Measurements from ENCODE around the gene ALDOB. TPM values are rescaled to one million over a fixed set of nuclear protein-coding genes. Genes with fewer than 3 reads are reported as not detected.
A peak's percentile ranks its signal among the peaks of the same experiment; 100 is the strongest.

ALDOB gene
- total RNA-seq, 1 donor: not detected

GRCh38 chr9:101409079-101409477, 26.5 kb downstream of the ALDOB start:
- H3K4me3 ChIP-seq (ENCODE audit: low read depth, low read length): no peak overlapping the region
- no peak for TF ChIP-seq CTCF (IDR thresholded peaks at IDR 0.05; ENCODE audit: insufficient read depth, low read length)
- peak; percentile 20 for DNase-seq (ENCODE audit: low read depth)

DNA sequence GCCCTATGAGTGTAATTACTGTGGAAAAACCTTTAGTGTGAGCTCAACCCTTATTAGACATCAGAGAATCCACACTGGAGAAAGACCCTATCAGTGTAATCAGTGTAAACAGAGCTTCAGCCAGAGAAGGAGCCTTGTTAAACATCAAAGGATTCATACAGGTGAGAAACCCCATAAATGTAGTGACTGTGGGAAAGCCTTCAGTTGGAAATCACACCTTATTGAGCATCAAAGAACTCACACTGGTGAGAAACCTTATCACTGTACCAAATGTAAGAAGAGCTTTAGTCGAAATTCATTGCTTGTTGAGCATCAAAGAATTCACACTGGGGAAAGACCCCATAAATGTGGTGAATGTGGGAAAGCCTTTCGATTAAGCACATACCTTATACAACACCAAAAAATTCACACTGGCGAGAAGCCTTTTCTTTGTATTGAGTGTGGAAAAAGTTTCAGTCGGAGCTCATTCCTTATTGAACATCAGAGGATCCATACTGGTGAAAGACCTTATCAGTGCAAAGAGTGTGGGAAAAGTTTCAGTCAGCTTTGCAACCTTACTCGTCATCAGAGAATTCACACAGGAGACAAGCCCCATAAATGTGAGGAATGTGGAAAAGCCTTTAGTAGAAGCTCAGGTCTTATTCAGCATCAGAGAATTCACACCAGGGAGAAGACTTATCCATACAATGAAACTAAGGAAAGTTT, 27.0 kb downstream of the ALDOB start:
- DNase-seq (ENCODE audit: low read depth): no peak
- H3K4me3 ChIP-seq (ENCODE audit: low read depth, low read length): no peak overlapping the region
- no peak for TF ChIP-seq CTCF (IDR thresholded peaks at IDR 0.05; ENCODE audit: insufficient read depth, low read length)

DNA sequence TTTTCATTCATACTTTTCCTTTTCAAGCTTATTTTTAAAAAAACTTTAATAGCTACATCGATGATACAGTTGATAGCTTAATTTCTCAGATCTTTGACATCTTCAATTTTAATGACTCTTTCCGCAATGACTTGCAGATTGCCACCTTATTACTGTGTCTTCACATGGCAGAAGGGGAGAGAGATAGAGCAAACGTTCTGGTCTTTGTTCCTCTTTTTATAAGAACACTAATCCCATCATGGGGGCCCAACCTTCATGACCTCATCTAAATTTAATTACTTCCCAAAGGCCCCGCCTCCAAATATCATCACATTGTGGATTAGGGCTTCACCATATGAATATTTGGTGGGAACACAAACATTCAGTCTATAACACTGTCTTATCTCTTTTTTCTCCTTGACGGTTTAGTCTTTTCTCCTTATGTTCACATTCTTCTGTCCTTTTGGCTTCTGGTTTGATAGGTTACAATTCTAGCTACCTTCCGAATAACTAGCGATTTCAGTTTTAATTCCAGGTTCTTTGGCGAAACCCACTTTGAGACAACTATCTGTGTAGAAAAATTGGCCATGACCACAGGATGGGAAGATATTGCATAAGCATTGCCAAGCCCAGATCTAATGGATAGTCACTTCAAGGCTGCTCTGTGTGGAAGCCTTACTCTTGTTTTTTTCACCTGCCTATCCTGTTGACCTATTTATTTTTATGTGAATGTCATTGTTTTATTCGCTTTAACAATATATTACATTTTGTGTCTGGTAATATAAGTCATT, 31.9 kb downstream of the ALDOB start:
- no peak overlapping the region for H3K4me3 ChIP-seq (ENCODE audit: low read depth, low read length)
- no peak for TF ChIP-seq CTCF (IDR thresholded peaks at IDR 0.05; ENCODE audit: insufficient read depth, low read length)
- no peak for DNase-seq (ENCODE audit: low read depth)

DNA sequence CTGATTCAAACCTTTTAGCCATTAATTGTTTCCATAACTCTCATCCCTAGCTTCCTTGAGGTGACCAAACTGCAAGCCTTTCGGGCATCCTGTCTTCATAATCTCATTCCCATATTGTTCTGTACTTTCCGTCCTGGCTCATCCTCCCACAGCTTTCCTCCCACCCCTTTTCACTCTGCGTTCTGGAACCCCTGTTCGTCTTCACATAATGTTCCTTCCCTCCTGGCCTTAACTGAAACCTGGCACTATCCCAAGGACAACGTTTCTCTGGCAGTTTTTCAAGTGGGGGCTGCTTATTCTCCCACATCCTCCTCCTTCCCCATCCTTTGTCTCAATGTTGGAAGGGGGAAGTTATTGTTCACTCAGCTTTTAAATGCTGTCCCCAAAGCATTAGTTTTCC, 35.5 kb downstream of the ALDOB start:
- H3K4me3 ChIP-seq (ENCODE audit: low read depth, low read length): peak overlapping the region; percentile 83
- DNase-seq (ENCODE audit: low read depth): peak; percentile 10
- no peak for TF ChIP-seq CTCF (IDR thresholded peaks at IDR 0.05; ENCODE audit: insufficient read depth, low read length)

- peak overlapping the region; percentile 83 for H3K4me3 ChIP-seq (ENCODE audit: low read depth, low read length)
- TF ChIP-seq CTCF (IDR thresholded peaks at IDR 0.05; ENCODE audit: insufficient read depth, low read length): no peak
- no peak for DNase-seq (ENCODE audit: low read depth)
Observed at GRCh38 chr9:101399643-101399970, 36.0 kb downstream of the ALDOB start.

DNA sequence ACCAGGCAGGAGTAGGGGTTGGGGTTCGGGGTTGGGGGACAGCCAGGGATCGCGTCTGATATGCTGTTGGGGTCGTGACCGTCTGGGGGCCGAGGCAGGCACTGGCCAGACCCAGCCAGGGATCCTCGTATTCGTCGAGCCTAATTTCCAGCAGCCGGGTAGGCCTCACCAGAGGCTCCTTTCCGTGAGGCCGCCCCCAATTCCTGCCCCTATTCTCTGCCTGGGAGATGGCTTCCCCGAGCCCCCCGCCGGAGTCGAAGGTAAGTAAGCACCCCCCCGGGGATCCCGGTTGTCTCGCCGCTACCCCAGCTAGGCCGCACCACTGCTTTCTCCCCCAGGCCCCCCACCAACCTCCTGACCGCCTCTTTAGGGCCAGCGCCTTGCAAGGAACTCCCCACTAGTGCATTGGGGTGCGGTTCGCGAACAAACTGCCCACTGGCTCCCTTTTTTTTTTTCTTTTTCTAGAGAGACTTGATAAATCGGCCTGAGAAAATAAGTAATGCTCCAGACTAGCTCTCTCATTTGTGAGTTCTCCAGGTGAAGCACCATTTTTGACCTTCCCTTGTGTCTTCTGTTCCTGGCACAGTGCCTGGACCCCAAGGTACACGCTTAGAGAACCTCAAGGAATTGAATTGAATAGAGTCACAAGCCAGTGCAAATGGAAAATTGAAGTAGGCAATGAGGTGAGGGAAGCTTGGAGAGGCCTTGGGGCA, 36.5 kb downstream of the ALDOB start:
- H3K4me3 ChIP-seq (ENCODE audit: low read depth, low read length): peak overlapping the region; percentile 83
- peak; percentile 8 for DNase-seq (ENCODE audit: low read depth)
- no peak for TF ChIP-seq CTCF (IDR thresholded peaks at IDR 0.05; ENCODE audit: insufficient read depth, low read length)

Measured in fibroblast of the aortic adventitia (primary cell).